Stimulated activated CD8-positive, alpha-beta memory T cell treated with anti-CD3 and anti-CD28 coated beads, Interleukin-4, amount 100 ng/mL, for 1 hour (primary cell): ENCODE measurements around the gene CUBN.
"Not testable (repeated sequence)": the region's sequence is repeated elsewhere in the genome, so short reads cannot be mapped to it uniquely, and the experiment has no call there.

Source experiments
- DNase-seq, 2 donors: peaks; one replicate each; pipeline ENCODE4 v3.0.0-alpha.2; 2020; ENCODE audit warnings: low read depth in 2 of 2, low spot score in 1 of 2

CUBN gene

GRCh38 chr10:16828701-16829175 is 300.9 kb downstream of the CUBN start:
- DNase-seq: no peak

- DNase-seq: peak in 1 of 2 donors; percentile 26
Measured at GRCh38 chr10:16828114-16828568, 301.5 kb downstream of the CUBN start.

- DNase-seq: not testable (repeated sequence)
Measured at GRCh38 chr10:16827474-16827873, 302.1 kb downstream of the CUBN start.

GRCh38 chr10:16822726-16823360 is 306.8 kb downstream of the CUBN start:
- no peak for DNase-seq

GRCh38 chr10:16822027-16822426 is 307.6 kb downstream of the CUBN start:
- DNase-seq: no peak

- DNase-seq: no peak
Measured at GRCh38 chr10:16820421-16820820, 309.2 kb downstream of the CUBN start.

- no peak for DNase-seq
Measured at GRCh38 chr10:16820018-16820417, 309.6 kb downstream of the CUBN start.

- no peak for DNase-seq
Measured at GRCh38 chr10:16819436-16819835, 310.2 kb downstream of the CUBN start.

- no peak for DNase-seq
Measured at GRCh38 chr10:16819026-16819425, 310.6 kb downstream of the CUBN start.

GRCh38 chr10:16817125-16818019 is 312.2 kb downstream of the CUBN start, which contains the start of gene RSU1:
Gene RSU1 (minus strand): TSS chr10:16817424. CDS start chr10:16817081, 343 bp downstream.
- peak; percentile 99 to 100 for DNase-seq

GRCh38 chr10:16816830-16817124 is 312.8 kb downstream of the CUBN start:
- no peak for DNase-seq

- DNase-seq: no peak
Measured at GRCh38 chr10:16816171-16816570, 313.4 kb downstream of the CUBN start.

- DNase-seq: no peak
Measured at GRCh38 chr10:16814012-16814411, 315.6 kb downstream of the CUBN start.

- DNase-seq: no peak
Measured at GRCh38 chr10:16812676-16813075, 316.9 kb downstream of the CUBN start.

- DNase-seq: no peak
Measured at GRCh38 chr10:16811765-16812164, 317.8 kb downstream of the CUBN start.

GRCh38 chr10:16811292-16811691 is 318.3 kb downstream of the CUBN start:
- DNase-seq: no peak

- peak in 1 of 2 donors; percentile 18 for DNase-seq
Measured at GRCh38 chr10:16809074-16809718, 320.4 kb downstream of the CUBN start.

- DNase-seq: no peak
Measured at GRCh38 chr10:16804123-16804522, 325.5 kb downstream of the CUBN start.

GRCh38 chr10:16803464-16803863 is 326.1 kb downstream of the CUBN start:
- DNase-seq: no peak

GRCh38 chr10:16799621-16800020 is 330.0 kb downstream of the CUBN start:
- no peak for DNase-seq

- DNase-seq: no peak
Measured at GRCh38 chr10:16798571-16798970, 331.0 kb downstream of the CUBN start.
